GM12891 (cell line): ENCODE measurements around the gene IFRD2.

Source experiments
- POLR2A ChIP-seq: IDR thresholded peaks from 2 replicates; pipeline ENCODE4 v1.6.1; 2011; ENCODE audit warnings: low read depth, low read length, control low read depth
- POLR2AphosphoS5 ChIP-seq: IDR thresholded peaks from 2 replicates; pipeline ENCODE4 v1.6.1; 2011; ENCODE audit warnings: low read depth, low read length, control low read depth
- SPI1 ChIP-seq: IDR thresholded peaks from 2 replicates; pipeline ENCODE4 v1.6.1; 2011; ENCODE audit warnings: low read depth, low read length, control low read depth
- TAF1 ChIP-seq: IDR thresholded peaks from 2 replicates; pipeline ENCODE4 v1.6.1; 2011; ENCODE audit warnings: low read depth, low read length, control low read depth

- TF ChIP-seq POLR2A: no peak
- no peak for TF ChIP-seq POLR2AphosphoS5
- TF ChIP-seq TAF1: no peak
- no peak for TF ChIP-seq SPI1
Observed at GRCh38 chr3:50279255-50280016, 12.8 kb downstream of the IFRD2 start.
